GM21367 (cell line): ENCODE data around the gene ADD2.

Source experiments
- ATAC-seq: cut with Tn5 transposase; IDR thresholded peaks from one replicate; pipeline ENCODE4 v1.9.1; 2021; ENCODE audit not compliant: unreplicated experiment

Gene ADD2

GRCh38 chr2:70785137-70785911, 17.3 kb upstream of the ADD2 start:
- no peak for ATAC-seq

DNA sequence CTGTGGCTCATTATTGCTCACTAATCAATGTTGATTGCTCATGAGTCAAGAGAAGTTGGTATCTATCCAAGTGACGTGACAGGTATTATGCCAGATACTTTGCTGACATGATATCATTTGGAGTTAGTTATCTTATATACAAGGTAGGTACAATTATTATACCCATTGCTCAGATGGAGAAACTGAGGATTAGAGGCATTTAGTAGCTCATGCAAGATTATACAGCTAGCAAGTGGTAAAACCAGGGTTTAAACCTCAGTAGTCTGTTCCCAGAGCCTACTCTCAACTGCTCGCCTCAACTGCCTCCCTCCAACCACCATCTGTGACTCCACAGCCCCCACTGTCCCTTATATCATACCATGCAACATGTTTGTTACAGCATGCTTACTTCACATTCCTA, 16.3 kb upstream of the ADD2 start:
- no peak for ATAC-seq

DNA sequence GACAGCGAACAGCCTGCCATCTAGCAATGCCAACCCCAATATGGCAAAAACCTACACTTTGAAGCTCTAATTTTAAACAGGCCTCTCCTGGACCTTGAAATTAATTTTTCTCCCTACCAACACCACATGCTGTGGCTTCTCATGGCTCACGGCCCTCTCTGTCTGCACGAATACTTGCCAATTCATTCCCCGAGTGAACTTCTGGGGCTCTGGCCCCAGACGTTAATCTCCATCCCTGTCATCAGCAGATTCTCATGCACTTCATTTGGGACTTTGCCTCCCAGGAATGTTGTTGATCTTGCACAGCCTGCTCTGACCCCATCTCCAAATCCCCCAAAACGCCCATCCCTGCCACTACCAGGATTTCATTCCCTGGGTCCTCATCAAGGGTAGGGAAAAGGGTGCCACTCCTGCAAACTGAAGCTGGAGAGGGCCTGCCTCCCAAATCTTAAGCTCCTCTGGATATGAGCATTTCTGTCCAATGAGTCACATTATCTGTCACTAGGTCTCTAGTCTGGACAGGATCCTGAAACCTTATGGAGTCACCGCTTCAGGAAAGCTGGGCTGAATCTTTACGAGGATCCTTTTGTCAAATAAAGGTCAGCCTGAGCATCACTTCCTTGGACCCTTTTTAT, 12.0 kb upstream of the ADD2 start:
- ATAC-seq, result no peak

- ATAC-seq, result no peak
Observed at GRCh38 chr2:70779491-70779890, 11.5 kb upstream of the ADD2 start.

GRCh38 chr2:70778676-70779075, 10.7 kb upstream of the ADD2 start:
- ATAC-seq, result no peak

DNA sequence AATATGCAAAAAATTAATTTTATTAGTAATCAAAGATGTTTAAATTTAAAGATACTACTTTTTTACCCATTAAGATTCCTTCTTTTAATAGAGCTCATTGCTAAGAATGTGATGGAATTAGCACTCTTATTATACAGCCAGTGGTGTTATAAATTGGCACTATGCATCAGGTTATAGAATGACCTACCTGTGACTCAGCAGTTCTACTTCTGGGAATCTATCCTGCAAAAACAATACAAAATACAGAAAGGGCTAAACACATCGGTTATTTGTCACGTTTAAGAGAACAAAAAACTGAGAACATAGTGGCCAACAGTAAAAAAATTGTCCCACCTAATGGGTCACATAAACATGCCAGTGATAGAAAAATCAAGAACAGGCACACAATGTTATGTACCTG, 9.4 kb upstream of the ADD2 start:
- ATAC-seq, result no peak

DNA sequence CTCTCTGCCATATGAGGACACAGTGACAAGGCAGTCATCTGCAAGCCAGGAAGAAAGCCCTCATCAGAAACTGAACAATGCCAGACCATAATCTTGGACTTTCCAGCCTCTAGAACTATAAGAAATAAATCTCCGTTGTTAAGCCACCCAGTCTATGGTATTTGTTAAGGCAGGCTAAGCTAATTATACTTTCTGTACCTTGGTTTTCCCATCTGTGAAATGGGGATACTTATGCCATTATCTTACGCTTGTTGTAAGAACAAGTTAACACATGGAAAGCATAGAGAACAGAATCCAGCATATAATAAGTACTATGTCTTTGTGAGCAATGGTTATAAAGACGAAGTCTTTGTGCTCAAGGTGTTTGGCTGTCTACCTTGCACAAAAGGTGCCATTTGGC, 8.3 kb upstream of the ADD2 start:
- no peak for ATAC-seq

GRCh38 chr2:70775141-70775540, 7.1 kb upstream of the ADD2 start:
- ATAC-seq, result no peak

- ATAC-seq, result no peak
Observed at GRCh38 chr2:70772486-70773155, 4.6 kb upstream of the ADD2 start.

DNA sequence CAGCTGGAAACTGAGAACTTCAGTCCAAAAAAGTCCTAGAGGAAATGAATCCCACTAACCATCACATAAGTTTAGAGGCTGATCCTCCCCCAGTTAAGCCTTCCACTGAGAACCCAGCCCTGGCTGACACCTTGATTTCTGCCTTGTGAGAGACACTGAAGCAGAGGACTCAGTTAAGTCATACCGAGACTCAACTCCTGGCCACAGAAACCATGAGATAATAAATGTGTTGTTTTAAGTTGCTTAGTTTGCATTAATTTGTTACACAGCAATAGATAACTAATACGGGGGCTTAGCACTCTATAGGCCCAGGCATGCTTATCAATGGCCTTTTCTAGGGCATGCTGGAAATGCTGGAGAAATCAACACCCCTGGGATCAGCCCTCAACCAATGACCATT, 3.4 kb upstream of the ADD2 start:
- no peak for ATAC-seq

DNA sequence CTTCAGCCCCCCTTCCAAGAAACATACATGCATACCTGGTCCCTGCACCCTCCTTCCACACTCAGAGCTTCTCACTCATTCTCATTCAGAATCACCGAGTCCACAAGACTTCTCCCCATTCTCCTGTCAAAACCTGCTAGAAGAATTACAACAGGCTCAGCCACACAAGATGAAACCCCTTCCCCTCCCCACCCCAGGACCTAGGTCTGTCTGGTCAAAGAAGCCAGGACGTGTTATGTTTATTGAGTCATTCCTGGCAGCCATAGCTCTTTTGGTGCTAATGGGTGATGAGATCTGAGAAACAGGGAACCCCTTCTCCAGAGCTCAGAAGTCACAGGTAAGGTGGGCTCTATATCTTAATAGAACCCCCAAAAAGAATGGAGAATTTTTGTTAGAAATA, 1.4 kb upstream of the ADD2 start:
- no peak for ATAC-seq

- no peak for ATAC-seq
Observed at GRCh38 chr2:70768590-70769085, 638 bp upstream of the ADD2 start.

DNA sequence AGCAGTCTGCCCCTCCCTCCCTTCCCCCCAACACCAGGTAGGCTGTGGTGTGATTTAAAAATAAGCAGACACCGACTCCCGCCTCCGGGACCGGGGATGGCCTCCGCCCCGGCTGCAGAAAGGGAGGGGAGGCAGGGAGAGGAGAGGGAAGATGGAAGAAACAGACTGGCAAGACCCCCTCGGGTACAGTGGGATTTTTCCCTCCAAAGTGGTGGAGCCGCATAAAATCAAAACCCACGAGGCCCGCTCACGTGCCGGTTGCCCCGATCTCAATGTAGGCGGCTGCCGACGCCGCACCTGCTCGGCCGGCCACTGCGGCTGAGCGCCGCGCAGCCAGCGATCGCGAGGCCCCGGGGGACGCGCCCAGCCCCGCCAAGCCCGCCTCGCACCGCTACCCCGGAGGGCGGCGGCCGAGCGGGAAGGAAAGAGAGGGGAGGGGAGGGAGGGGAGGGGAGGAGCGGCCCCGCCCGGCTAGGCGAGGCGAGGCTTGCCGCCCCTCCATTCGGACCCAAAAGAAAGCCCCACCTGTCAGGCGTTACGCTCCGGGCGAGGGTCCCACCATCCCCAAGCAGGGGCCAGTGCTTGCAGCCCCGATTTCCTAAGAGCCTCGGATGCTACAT, 811 bp downstream of the ADD2 start:
- no peak for ATAC-seq

GRCh38 chr2:70766357-70767078, 1.5 kb downstream of the ADD2 start:
- ATAC-seq, result no peak

DNA sequence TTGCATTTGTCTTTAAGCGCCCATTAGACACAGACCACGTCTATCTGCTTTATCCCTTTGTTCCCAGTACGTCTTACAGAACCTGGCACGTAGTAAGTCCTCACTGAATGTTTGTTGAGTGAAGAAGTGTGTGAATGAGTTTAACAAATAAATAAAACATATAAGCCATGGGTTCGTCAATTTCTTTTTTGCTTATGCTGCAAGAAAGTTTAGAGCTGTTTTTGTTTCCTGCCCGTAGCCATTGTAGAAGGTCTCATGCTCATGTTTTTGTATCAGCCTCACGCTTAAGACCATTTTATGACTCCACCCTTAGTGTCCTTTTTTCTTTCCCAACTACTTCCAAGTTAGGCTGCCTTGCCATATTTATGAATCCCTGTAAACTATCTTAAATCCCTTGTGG, 2.5 kb downstream of the ADD2 start:
- no peak for ATAC-seq

GRCh38 chr2:70759446-70759845, 8.6 kb downstream of the ADD2 start:
- no peak for ATAC-seq

GRCh38 chr2:70757966-70758365, 10.0 kb downstream of the ADD2 start:
- no peak for ATAC-seq

- ATAC-seq, result no peak
Observed at GRCh38 chr2:70757360-70757759, 10.6 kb downstream of the ADD2 start.

- no peak for ATAC-seq
Observed at GRCh38 chr2:70756128-70756527, 11.9 kb downstream of the ADD2 start.

DNA sequence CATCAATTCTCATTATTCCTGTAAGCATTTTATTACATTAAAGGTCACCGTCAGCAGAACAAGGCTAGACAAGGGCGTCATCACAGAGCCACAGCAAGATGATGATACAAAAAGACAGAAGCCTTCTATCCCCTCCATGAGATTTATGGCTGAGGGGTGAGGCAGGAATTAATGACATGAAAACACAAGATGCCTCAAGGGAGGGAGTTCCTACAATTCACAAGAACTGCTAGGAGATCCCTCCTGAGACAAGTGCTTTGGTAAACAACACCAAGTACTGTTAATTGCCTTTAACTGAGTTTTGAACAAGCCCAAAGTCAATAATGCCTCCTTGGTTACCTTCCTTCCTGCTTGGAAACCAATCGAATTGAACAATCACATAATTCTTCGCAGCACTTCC, 14.1 kb downstream of the ADD2 start:
- no peak for ATAC-seq

DNA sequence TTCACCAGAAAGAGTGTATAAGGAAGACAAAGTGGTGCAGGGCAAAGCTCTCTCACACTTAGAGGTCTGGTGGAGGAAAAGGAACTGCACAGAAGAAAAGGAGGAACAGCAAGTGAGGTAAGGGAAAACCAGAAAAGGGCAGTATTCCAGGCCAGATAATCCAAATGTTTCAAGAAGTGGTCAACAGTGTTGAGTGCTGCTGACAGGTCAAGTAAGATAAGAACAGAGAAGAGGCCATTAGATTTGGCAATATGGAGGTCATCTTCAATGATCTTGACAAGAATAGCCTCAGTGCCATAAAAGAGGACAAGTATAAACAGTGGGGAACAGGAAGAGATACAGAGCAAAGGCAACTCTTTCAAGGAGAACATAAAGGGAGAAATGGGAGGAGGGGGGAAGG, 15.0 kb downstream of the ADD2 start:
- ATAC-seq, result no peak
